HEK293T (cell line): Measurements from ENCODE around the gene ZBTB11.

Experiments
- ARNT ChIP-seq: fragments of 450-650 bp; IDR thresholded peaks from 2 replicates; pipeline ENCODE4 v1.6.1; 2017; ENCODE audit warnings: mild to moderate bottlenecking
- BHLHE40 ChIP-seq: fragments of 450-650 bp; IDR thresholded peaks from 2 replicates; pipeline ENCODE4 v1.6.1; 2016; ENCODE audit warnings: mild to moderate bottlenecking, moderate library complexity, borderline replicate concordance
- ELF4 ChIP-seq: fragments of 450-650 bp; IDR thresholded peaks from 2 replicates; pipeline ENCODE4 v1.6.1; 2017; ENCODE audit warnings: antibody characterized with exemption
- FOXK2 ChIP-seq: fragments of 450-650 bp; IDR thresholded peaks from 2 replicates; pipeline ENCODE4 v1.6.1; 2016; ENCODE audit warnings: mild to moderate bottlenecking
- FOXM1 ChIP-seq: fragments of 450-650 bp; IDR thresholded peaks from 2 replicates; pipeline ENCODE4 v1.6.1; 2017; ENCODE audit warnings: mild to moderate bottlenecking, borderline replicate concordance
- HDGF ChIP-seq: fragments of 450-650 bp; IDR thresholded peaks from 2 replicates; pipeline ENCODE4 v1.6.1; 2017; ENCODE audit warnings: antibody characterized with exemption, borderline replicate concordance
- L3MBTL2 ChIP-seq: fragments of 450-650 bp; conservative IDR thresholded peaks from 2 replicates; pipeline ENCODE4 v1.6.1; 2016; ENCODE audit warnings: mild to moderate bottlenecking
- SUZ12 ChIP-seq: fragments of 450-650 bp; IDR thresholded peaks from 2 replicates; pipeline ENCODE4 v1.6.1; 2016; ENCODE audit warnings: mild to moderate bottlenecking
- TARDBP ChIP-seq: fragments of 450-650 bp; IDR thresholded peaks from 2 replicates; pipeline ENCODE4 v1.6.1; 2016

DNA sequence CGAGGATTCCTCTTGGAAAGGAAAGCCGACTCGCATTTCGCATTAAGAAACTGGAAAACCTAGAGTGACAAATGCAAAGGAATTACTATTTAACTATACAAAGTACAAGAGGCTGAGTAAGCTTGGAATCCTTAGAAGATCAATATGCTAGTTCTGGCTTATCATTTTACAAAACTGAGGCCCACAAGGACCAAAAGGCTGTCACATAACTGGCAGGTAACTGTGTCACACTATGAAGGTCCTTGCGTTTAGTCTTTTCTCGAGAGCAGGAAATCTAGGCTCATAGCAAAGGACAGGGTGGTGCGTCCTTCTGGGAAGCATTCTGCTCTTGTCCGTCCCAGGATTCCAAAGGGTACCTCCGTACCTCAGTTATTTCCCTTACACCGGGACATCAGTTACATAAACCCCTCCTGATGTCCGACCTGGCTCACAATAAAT, 9.0 kb upstream of the ZBTB11 start:
- TF ChIP-seq BHLHE40 (no peak), TARDBP (no peak), SUZ12 (no peak), FOXM1 (no peak), HDGF (no peak), ARNT (no peak), FOXK2 (no peak), L3MBTL2 (no peak), ELF4 (no peak)
